Hepatocyte (in vitro differentiated cells): Measurements from ENCODE around the gene GNPTG. TPM values are rescaled to one million over a fixed set of nuclear protein-coding genes. Genes with fewer than 3 reads are reported as not detected.

Experiments
- DNase-seq: peaks from one replicate; pipeline ENCODE4 v3.0.0-alpha.2; 2016; ENCODE audit warnings: low spot score
- H2AFZ ChIP-seq: fragments of 200-600 bp; sonication (generic); 2 replicates; pipeline ENCODE4 v1.6.0; 2016; ENCODE audit warnings: antibody characterized with exemption, mild to moderate bottlenecking
- H3K27ac ChIP-seq: fragments of 200-600 bp; sonication (generic); 2 replicates; pipeline ENCODE4 v1.5.1; 2016; ENCODE audit warnings: mild to moderate bottlenecking
- H3K27me3 ChIP-seq: fragments of 200-600 bp; sonication (generic); 2 replicates; pipeline ENCODE4 v1.6.1; 2016
- H3K36me3 ChIP-seq: fragments of 200-600 bp; sonication (generic); replicated peaks from 2 replicates; pipeline ENCODE4 v1.5.1; 2016; ENCODE audit warnings: low read depth; ENCODE audit not compliant: insufficient read depth
- H3K4me1 ChIP-seq: fragments of 200-600 bp; sonication (generic); 2 replicates; pipeline ENCODE4 v1.5.1; 2016; ENCODE audit warnings: mild to moderate bottlenecking, moderate library complexity; ENCODE audit not compliant: insufficient read depth
- H3K4me2 ChIP-seq: fragments of 200-600 bp; sonication (generic); 2 replicates; pipeline ENCODE4 v1.6.0; 2016
- H3K4me3 ChIP-seq: fragments of 200-600 bp; sonication (generic); 2 replicates; pipeline ENCODE4 v1.5.1; 2016; ENCODE audit warnings: mild to moderate bottlenecking
- H3K79me2 ChIP-seq: fragments of 200-600 bp; sonication (generic); 2 replicates; pipeline ENCODE4 v1.6.0; 2017; ENCODE audit warnings: mild to moderate bottlenecking
- H3K9me2 ChIP-seq: fragments of 200-600 bp; sonication (generic); replicated peaks from 2 replicates; pipeline ENCODE4 v1.6.0; 2017; ENCODE audit warnings: mild to moderate bottlenecking; ENCODE audit not compliant: insufficient read depth
- H3K9me3 ChIP-seq: fragments of 200-600 bp; sonication (generic); 2 replicates; pipeline ENCODE4 v1.5.1; 2016; ENCODE audit warnings: low read depth, mild to moderate bottlenecking
- H4K20me1 ChIP-seq: fragments of 200-600 bp; sonication (generic); 2 replicates; pipeline ENCODE4 v1.6.0; 2016; ENCODE audit warnings: mild to moderate bottlenecking; ENCODE audit not compliant: insufficient read depth, poor library complexity, severe bottlenecking
- CTCF ChIP-seq: fragments of 200-600 bp; sonication (generic); IDR thresholded peaks from 2 replicates; pipeline ENCODE4 v1.5.1; 2016; ENCODE audit warnings: antibody characterized with exemption, mild to moderate bottlenecking; ENCODE audit not compliant: poor library complexity
- EZH2 ChIP-seq: fragments of 200-600 bp; sonication (generic); IDR thresholded peaks from 2 replicates; pipeline ENCODE4 v1.6.1; 2016; ENCODE audit warnings: antibody characterized with exemption, mild to moderate bottlenecking, borderline replicate concordance
- EZH2phosphoT487 ChIP-seq: fragments of 200-600 bp; sonication (generic); IDR thresholded peaks from one replicate; pipeline ENCODE4 v1.6.1; 2018; ENCODE audit warnings: antibody characterized with exemption, mild to moderate bottlenecking, low read depth, moderate library complexity; ENCODE audit not compliant: unreplicated experiment, severe bottlenecking
- WGBS: methylation state at CpG from one replicate; pipeline ENCODE4 v1.1.6; 2016; ENCODE audit warnings: low lambda C conversion rate; ENCODE audit errors: missing lambda C conversion rate; 5-methylcytosine and 5-hydroxymethylcytosine counted together
- polyA plus RNA-seq: library from polyadenylated mRNA; unstranded; fragments of >200 nt; fragmentation: Nextera tagmentation; extraction: Ambion mirVana; gene quantifications from 2 replicates; pipeline ENCODE4 v1.2.1, GENCODE V29; 2016
- total RNA-seq: library from RNA; depleted of rRNA; stranded (reverse); fragments of >200 nt; gene quantifications from 2 replicates; pipeline ENCODE4 v1.2.3, GENCODE V29; 2014

The GNPTG gene
- total and polyA plus RNA-seq, 2 experiments from 2014 or later, result 76.6 to 133 TPM

DNA sequence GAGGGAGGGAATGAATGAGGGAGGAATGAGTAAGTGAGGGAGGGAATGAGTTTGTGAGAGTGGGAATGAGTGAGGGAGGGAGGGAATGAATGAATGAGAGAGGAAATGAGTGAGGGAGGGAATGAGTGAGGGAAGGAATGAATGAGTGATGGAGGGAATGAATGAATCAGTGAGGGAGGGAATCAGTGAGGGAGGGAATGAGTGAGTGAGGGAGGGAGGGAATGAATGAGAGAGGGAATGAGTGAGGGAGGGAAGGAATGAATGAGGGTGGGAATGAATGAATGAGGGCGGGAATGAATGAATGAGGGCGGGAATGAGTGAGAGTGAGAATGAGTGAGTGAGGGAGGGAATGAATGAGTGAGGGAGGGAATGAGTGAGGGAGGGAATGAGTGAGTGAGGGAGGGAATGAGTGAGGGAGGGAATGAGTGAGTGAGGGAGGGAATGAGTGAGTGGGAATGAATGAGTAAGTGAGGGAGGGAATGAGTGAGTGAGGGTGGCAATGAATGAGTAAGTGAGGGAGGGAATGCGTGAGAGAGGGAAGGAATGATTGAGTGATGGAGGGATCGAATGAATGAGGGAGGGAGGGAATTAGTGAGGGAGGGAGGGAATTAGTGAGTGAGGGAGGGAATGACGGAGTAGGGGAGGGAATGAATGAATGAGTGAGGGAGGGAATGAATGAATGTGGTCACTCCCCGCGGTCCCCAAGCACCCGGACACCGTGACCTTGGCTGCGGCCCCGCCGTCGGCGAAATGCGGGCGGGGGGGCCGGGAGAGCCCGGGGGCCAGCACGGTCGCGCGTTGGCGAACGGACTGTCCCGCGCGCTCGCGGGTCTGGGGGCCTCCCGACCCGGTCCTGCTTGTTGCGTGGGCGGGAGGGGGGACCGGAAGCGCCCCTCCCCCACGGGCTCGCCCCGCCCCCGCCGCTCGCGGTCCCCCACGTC, 43.4 kb upstream of the GNPTG start:
- Histone ChIP-seq H3K9me3 (no peaks in the 10 kb centered on the region), H3K36me3 (no peaks in the 10 kb centered on the region), H3K4me2 (peak overlapping the region; percentile 74), H3K9me2 (no peaks in the 10 kb centered on the region), H3K79me2 (peaks cover 35% of the 10 kb centered on the region), H3K4me1 (peaks cover 15% of the 10 kb centered on the region), H3K27ac (peak overlapping the region; percentile 99), H3K27me3 (no peaks in the 10 kb centered on the region), H3K4me3 (peak overlapping the region; percentile 25), H2AFZ (no peak overlapping the region), H4K20me1 (peaks cover 35% of the 10 kb centered on the region)
- TF ChIP-seq CTCF (no peak), EZH2phosphoT487 (no peak), EZH2 (no peak)
- no CpG with 5 or more reads among the region's 43 CpGs for WGBS
- no peak for DNase-seq

DNA sequence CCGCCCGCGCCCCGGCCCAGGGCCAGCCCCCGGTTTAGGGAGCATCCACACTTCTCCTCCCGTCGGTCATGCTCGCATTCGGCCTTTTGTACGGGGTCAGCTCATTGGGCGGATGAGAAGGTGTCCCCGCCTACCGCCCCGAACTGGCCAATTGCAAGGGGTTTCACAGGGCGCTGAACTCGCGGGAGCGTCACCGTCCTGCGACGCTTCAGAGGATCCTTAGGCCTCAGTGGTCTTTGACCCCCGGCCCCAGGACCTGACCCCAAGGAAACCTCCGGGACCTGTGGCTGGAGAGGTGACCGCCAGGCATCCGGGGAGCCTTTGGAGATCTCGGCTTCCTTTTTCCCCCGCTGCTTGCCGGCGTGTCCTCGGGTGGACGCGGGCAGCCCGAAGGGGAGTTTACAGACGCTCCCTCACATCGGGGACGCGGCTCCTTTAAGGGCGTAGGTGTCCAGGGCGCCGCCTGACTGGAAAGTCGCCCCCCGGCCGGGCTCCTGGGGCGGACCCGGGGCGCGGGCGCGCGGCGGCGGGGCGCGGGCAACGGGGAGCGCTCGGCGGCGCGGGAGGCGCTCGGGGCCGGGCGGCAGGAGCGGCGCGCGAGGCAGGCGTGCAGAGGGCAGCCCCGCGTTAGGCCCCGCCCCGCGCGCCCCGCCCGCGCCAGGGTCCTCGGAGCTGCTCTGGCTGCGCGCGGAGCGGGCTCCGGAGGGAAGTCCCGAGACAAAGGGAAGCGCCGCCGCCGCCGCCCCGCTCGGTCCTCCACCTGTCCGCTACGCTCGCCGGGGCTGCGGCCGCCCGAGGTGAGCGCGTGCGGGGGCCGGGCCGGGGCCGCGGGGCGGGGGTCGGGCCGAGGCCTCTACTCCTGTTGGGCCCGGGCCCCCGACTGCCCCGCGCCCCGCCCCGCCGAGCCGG, 42.5 kb upstream of the GNPTG start, which contains the start of gene UBE2I:
UBE2I (plus strand) TSS at position 660 of the 909 bp plus-strand sequence. CDS start 4,395 bp downstream, outside the sequence.
- WGBS, result under 1% methylated on average over 37 of the region's 117 CpGs
- Histone ChIP-seq H3K4me2 (peak within 1 kb of the TSS; percentile 98), H3K27me3 (no peaks in the 10 kb centered on the region), H3K9me2 (no peaks in the 10 kb centered on the region), H3K36me3 (no peaks in the 10 kb centered on the region), H3K4me3 (peak within 1 kb of the TSS; percentile 73), H3K27ac (peak within 1 kb of the TSS; percentile 99), H3K4me1 (peaks cover 15% of the 10 kb centered on the region), H3K9me3 (no peaks in the 10 kb centered on the region), H4K20me1 (peaks cover 44% of the 10 kb centered on the region), H3K79me2 (peaks cover 44% of the 10 kb centered on the region), H2AFZ (peak within 1 kb of the TSS; percentile 64)
- DNase-seq, result peak; percentile 97
- TF ChIP-seq EZH2, result no peak
- TF ChIP-seq CTCF, result no peak
- TF ChIP-seq EZH2phosphoT487, result no peak

GRCh38 chr16:1309888-1310831, 41.6 kb upstream of the GNPTG start:
- no peaks in the 10 kb centered on the region for H3K36me3 ChIP-seq
- peaks cover 15% of the 10 kb centered on the region for H3K4me1 ChIP-seq
- H3K9me2 ChIP-seq, result no peaks in the 10 kb centered on the region
- H3K27ac ChIP-seq, result peak overlapping the region; percentile 63
- H3K27me3 ChIP-seq, result no peaks in the 10 kb centered on the region
- peak; percentile 68 for DNase-seq
- no peaks in the 10 kb centered on the region for H3K9me3 ChIP-seq
- 2% methylated on average over 58 of the region's 77 CpGs for WGBS
- TF ChIP-seq CTCF (no peak), EZH2 (no peak), EZH2phosphoT487 (no peak)
- H3K4me3 ChIP-seq, result peak overlapping the region; percentile 73
- no peak overlapping the region for H2AFZ ChIP-seq
- H4K20me1 ChIP-seq, result peaks cover 53% of the 10 kb centered on the region
- H3K79me2 ChIP-seq, result peaks cover 53% of the 10 kb centered on the region
- peak overlapping the region; percentile 98 for H3K4me2 ChIP-seq
